ENCODE results near the gene DNM3. TPM values are rescaled to one million over a fixed set of nuclear protein-coding genes. Genes with fewer than 3 reads are reported as not detected.

DNM3 gene
- total and polyA plus RNA-seq, 2 of the 8 experiments (the other 6 are each of a cell fraction or from before 2014, with no cell fraction given): 2.0 to 8.5 TPM

DNA sequence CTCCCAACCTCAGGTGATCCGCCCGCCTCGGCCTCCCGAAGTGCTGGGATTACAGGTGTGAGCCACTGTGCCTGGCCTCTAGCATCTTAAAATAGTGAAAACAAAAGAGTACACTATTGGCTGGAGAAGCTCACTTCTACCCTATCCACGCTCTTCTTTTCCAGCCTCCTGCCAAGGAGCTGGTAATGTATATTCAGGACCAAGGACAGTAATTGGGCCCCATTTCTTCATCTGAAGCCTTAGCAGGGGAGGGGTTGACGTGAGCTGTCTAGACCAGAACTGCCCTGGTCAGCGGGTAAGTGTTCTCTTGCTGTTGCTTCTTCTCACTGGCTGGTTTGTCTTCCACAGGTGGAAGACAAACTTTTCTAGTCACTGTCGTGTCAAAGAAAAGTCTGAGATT, 70.2 kb downstream of the DNM3 start:
- Histone ChIP-seq H4K91ac (replicated peaks; ENCODE audit: insufficient read length, low read length) (no peak overlapping the region), H3K9ac (replicated peaks in 1 of 4; ENCODE audit: extremely low read depth in 1 of 4, low read depth in 3 of 4, low read length in 3 of 4) (no peak overlapping the region), H2BK15ac (ENCODE audit: low read length) (no peak overlapping the region), H4K20me1 (replicated peaks in 1 of 2; ENCODE audit: control insufficient read depth in 1 of 2, insufficient read depth in 2 of 2, low read length in 2 of 2) (no peaks in the 10 kb centered on the region), H3K4me3 (ENCODE audit: extremely low read depth in 1 of 4, insufficient read depth in 2 of 4, low read depth in 3 of 4, low read length in 4 of 4) (no peak overlapping the region), H2BK12ac (ENCODE audit: low read depth, low read length) (0 out of 2 replicates have a peak overlapping the region, but pooled peaks have one; percentile 40), H3K79me1 (ENCODE audit: low read depth, low read length) (no peaks in the 10 kb centered on the region), H3K27ac (ENCODE audit: low read depth, low read length) (no peak overlapping the region), H4K8ac (ENCODE audit: extremely low read depth, insufficient read depth, low read length) (no peak overlapping the region), H3K14ac (ENCODE audit: insufficient read length) (no peak overlapping the region), H3K79me2 (ENCODE audit: control insufficient read depth in 1 of 2, insufficient read depth in 2 of 2, low read length in 2 of 2) (no peaks in the 10 kb centered on the region), H3K4ac (replicated peaks; ENCODE audit: insufficient read length, low read depth, low read length) (no peak overlapping the region), H3K36me3 (ENCODE audit: control insufficient read depth in 2 of 4, insufficient read depth in 4 of 4, low read length in 3 of 4) (no peaks in the 10 kb centered on the region), H3K18ac (ENCODE audit: extremely low read depth, low read length) (no peak overlapping the region), H4K5ac (ENCODE audit: insufficient read length, low read depth, low read length) (no peak overlapping the region), H2BK120ac (replicated peaks; ENCODE audit: low read depth, low read length) (no peak overlapping the region), H3K23me2 (ENCODE audit: low read depth, low read length) (no peaks in the 10 kb centered on the region), H3K23ac (ENCODE audit: insufficient read length) (no peak overlapping the region), H3K4me2 (ENCODE audit: insufficient read depth in 1 of 2, low read depth in 2 of 2, low read length in 2 of 2) (no peak overlapping the region; a peak in 1 of 4 replicates), H2BK5ac (ENCODE audit: low read depth, low read length) (peak overlapping the region; percentile 36; the same call in 1 of the 2 replicates), H2BK20ac (ENCODE audit: low read length) (peak overlapping the region; percentile 76; the same call in 1 of the 2 replicates), H2AK5ac (ENCODE audit: low read depth, low read length) (no peak overlapping the region), H3K4me1 (replicated peaks in 1 of 4; ENCODE audit: control insufficient read depth in 3 of 4, insufficient read depth in 4 of 4, low read length in 3 of 4) (peaks cover 0 to 8% (median 7%) of the 10 kb centered on the region in 4 experiments; a peak in 3 of 7 replicates), H3K56ac (replicated peaks; ENCODE audit: insufficient read length, low read depth, low read length) (no peak overlapping the region), H3K9me3 (ENCODE audit: insufficient read depth in 2 of 2, low read depth in 1 of 2, low read length in 1 of 2) (no peaks in the 10 kb centered on the region), H2AFZ (ENCODE audit: low read length) (no peak overlapping the region), H3K27me3 (replicated peaks in 1 of 4; ENCODE audit: control insufficient read depth in 3 of 4, extremely low read depth in 1 of 4, insufficient read depth in 3 of 4, low read length in 3 of 4) (no peaks in the 10 kb centered on the region)
- peak; percentile 52 for FAIRE-seq
- TF ChIP-seq CEBPB (IDR thresholded peaks at IDR 0.05; ENCODE audit: low read depth, low read length) (peak; percentile 20; the same call in 1 of the 2 replicates), YY1 (IDR thresholded peaks at IDR 0.05; ENCODE audit: low read depth, low read length) (0 out of 2 replicates have a peak, but pooled peaks have one; percentile 31), NRF1 (IDR thresholded peaks at IDR 0.05; ENCODE audit: low read depth, low read length) (no peak), SIN3A (conservative IDR thresholded peaks at IDR 0.05 in 1 of 2, IDR thresholded peaks at IDR 0.05 in 1 of 2; ENCODE audit: low read depth in 1 of 2, low read length in 2 of 2) (peak; percentile 58 to 61; a peak in 2 of 4 replicates)
- 89% methylated on average over 8 of the region's 8 CpGs; no CpG with 5 or more reads in 1 of the 2 experiments for WGBS, 2 experiments (ENCODE audit: extremely low coverage in 1 of 2, insufficient coverage in 1 of 2, insufficient read length in 1 of 2, insufficient replicate concordance in 2 of 2, low coverage in 1 of 2, low lambda C conversion rate in 2 of 2, missing lambda C conversion rate in 1 of 2)
- ChIA-PET CTCF (ENCODE audit: partially characterized antibody) (interaction anchor here (0.9 to 1.4 kb wide), 2 partner anchors 18 to 109 kb away, joined by 3 to 4 read pairs; no protein-coding TSS in a partner anchor), POLR2A (ENCODE audit: partially characterized antibody) (interaction anchor here (0.7 kb wide), 1 partner anchor 579 kb away, joined by 3 read pairs; no protein-coding TSS in a partner anchor)
- DNase-seq (ENCODE audit: low read depth in 1 of 2, low spot score in 2 of 2): no peak

Data from H1 (cell line).